ENCODE results near the gene XPNPEP2. TPM values are rescaled to one million over a fixed set of nuclear protein-coding genes. Genes with fewer than 3 reads are reported as not detected.

The XPNPEP2 gene
- total RNA-seq, 1 experiment from 2014 or later, result not detected

DNA sequence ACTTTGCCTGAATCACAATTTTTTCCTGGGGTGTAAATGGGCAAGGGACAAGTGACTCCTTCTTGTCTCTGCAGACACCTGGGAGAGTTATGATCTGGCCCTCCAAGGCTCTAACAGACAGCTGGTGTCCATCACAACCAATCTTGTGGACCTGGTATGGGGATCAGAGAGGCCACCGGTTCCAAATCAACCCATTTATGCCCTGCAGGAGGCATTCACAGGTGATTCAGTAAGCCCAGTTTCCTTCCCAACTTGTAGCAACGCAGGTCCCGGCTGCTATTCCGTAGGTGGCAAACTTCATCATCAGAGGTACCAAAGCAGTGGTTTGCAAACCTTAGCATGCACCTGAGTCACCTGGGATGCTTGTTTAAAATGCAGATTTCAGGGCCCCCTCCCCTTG is 8.8 kb downstream of the XPNPEP2 start:
- Histone ChIP-seq H3K4me2 (no peak overlapping the region), H3F3A (ENCODE audit: insufficient read depth, low read depth) (peaks cover 6% of the 10 kb centered on the region; the same call in 1 of the 2 replicates), H3K27ac (no peak overlapping the region), H3K36me3 (ENCODE audit: low read depth) (no peaks in the 10 kb centered on the region), H3K9me3 (ENCODE audit: insufficient read depth, low read depth) (no peaks in the 10 kb centered on the region), H3K4me1 (replicated peaks; ENCODE audit: insufficient read depth) (no peaks in the 10 kb centered on the region), H3K79me2 (ENCODE audit: low read depth) (no peaks in the 10 kb centered on the region), H4K20me1 (ENCODE audit: insufficient read depth) (no peaks in the 10 kb centered on the region), H3K9me2 (ENCODE audit: insufficient read depth) (no peaks in the 10 kb centered on the region), H2AFZ (no peak overlapping the region), H3K4me3 (no peak overlapping the region), H3K27me3 (ENCODE audit: insufficient read depth, low read depth) (no peaks in the 10 kb centered on the region)
- ChIA-PET CTCF (no interaction called here), POLR2A (ENCODE audit: unreplicated experiment) (no interaction called here)
- intact Hi-C loops (cut with micrococcal nuclease; ENCODE audit: unreplicated experiment), result no loop called here
- BruUV-seq (replicated peaks), result no TSS peak
- DNase-seq, result no peak
- TF ChIP-seq, protein P1, sequence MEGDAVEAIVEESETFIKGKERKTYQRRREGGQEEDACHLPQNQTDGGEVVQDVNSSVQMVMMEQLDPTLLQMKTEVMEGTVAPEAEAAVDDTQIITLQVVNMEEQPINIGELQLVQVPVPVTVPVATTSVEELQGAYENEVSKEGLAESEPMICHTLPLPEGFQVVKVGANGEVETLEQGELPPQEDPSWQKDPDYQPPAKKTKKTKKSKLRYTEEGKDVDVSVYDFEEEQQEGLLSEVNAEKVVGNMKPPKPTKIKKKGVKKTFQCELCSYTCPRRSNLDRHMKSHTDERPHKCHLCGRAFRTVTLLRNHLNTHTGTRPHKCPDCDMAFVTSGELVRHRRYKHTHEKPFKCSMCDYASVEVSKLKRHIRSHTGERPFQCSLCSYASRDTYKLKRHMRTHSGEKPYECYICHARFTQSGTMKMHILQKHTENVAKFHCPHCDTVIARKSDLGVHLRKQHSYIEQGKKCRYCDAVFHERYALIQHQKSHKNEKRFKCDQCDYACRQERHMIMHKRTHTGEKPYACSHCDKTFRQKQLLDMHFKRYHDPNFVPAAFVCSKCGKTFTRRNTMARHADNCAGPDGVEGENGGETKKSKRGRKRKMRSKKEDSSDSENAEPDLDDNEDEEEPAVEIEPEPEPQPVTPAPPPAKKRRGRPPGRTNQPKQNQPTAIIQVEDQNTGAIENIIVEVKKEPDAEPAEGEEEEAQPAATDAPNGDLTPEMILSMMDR (conservative IDR thresholded peaks at IDR 0.05), result no peak

DNA sequence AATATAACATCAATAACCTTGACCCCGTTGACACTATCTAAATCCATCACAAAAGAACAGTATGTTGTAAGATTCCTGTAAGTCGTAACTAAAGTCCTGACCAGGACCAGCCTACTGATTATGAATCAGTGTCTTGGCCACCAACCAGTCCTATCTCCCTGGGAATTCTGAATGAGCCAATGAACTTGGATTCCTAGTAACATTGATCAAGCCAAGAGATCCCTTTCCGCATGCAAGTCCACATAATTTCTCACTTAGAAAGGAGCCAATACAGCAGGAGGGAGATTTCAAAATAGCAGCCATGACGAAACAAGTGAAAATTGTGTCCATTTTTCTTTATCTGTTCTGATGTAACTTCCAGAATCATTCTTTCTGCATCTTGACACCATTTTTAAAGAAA is 9.5 kb downstream of the XPNPEP2 start:
- no peak overlapping the region for H3K4me3 ChIP-seq
- TF ChIP-seq EZH2 (IDR thresholded peaks at IDR 0.05; ENCODE audit: low read depth), result no peak
- TF ChIP-seq, protein P1 (conservative IDR thresholded peaks at IDR 0.05), result no peak
- H3K27me3 ChIP-seq (ENCODE audit: insufficient read depth, low read depth), result no peaks in the 10 kb centered on the region
- no peaks in the 10 kb centered on the region for H3K79me2 ChIP-seq (ENCODE audit: low read depth)
- H3F3A ChIP-seq (ENCODE audit: insufficient read depth, low read depth), result peaks cover 6% of the 10 kb centered on the region; the same call in 1 of the 2 replicates
- H3K27ac ChIP-seq, result no peak overlapping the region
- intact Hi-C loops (cut with micrococcal nuclease; ENCODE audit: unreplicated experiment), result no loop called here
- no peak overlapping the region for H3K4me2 ChIP-seq
- no peak for DNase-seq
- no peaks in the 10 kb centered on the region for H3K4me1 ChIP-seq (replicated peaks; ENCODE audit: insufficient read depth)
- no peaks in the 10 kb centered on the region for H3K9me3 ChIP-seq (ENCODE audit: insufficient read depth, low read depth)
- ChIA-PET POLR2A (ENCODE audit: unreplicated experiment) (no interaction called here), CTCF (no interaction called here)
- no peak overlapping the region for H2AFZ ChIP-seq
- H4K20me1 ChIP-seq (ENCODE audit: insufficient read depth), result no peaks in the 10 kb centered on the region
- H3K36me3 ChIP-seq (ENCODE audit: low read depth), result no peaks in the 10 kb centered on the region
- H3K9me2 ChIP-seq (ENCODE audit: insufficient read depth), result no peaks in the 10 kb centered on the region
- no TSS peak for BruUV-seq (replicated peaks)

DNA sequence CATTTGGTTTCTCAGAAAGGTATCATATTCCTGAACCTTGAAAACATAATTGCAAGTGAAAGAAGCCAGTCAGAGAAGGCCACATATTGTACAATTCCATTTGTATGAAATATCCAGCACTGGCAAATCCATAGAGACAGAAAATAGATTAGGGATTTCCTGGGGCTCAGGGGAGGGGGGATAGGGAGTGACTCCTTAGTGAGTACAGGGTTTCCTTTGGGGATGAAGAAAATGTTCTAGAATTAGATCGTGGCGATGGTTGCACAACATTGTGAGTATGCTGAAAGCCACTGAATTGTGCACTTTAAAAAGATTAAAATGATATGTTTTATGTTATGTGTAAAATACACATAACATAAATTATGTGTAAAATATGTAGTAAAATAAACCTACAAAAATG is 10.3 kb downstream of the XPNPEP2 start:
- Histone ChIP-seq H3K9me3 (ENCODE audit: insufficient read depth, low read depth) (no peaks in the 10 kb centered on the region), H2AFZ (no peak overlapping the region), H3K4me3 (no peak overlapping the region), H3K79me2 (ENCODE audit: low read depth) (no peaks in the 10 kb centered on the region), H3K4me1 (replicated peaks; ENCODE audit: insufficient read depth) (no peaks in the 10 kb centered on the region), H3K4me2 (no peak overlapping the region), H3K27ac (no peak overlapping the region), H3K27me3 (ENCODE audit: insufficient read depth, low read depth) (no peaks in the 10 kb centered on the region), H3K9me2 (ENCODE audit: insufficient read depth) (no peaks in the 10 kb centered on the region), H3F3A (ENCODE audit: insufficient read depth, low read depth) (peaks cover 6% of the 10 kb centered on the region; the same call in 1 of the 2 replicates), H3K36me3 (ENCODE audit: low read depth) (no peaks in the 10 kb centered on the region), H4K20me1 (ENCODE audit: insufficient read depth) (no peaks in the 10 kb centered on the region)
- ChIA-PET CTCF (no interaction called here), POLR2A (ENCODE audit: unreplicated experiment) (no interaction called here)
- DNase-seq, result no peak
- intact Hi-C loops (cut with micrococcal nuclease; ENCODE audit: unreplicated experiment), result no loop called here
- BruUV-seq (replicated peaks), result no TSS peak
- TF ChIP-seq, protein P1 (conservative IDR thresholded peaks at IDR 0.05), result no peak
- TF ChIP-seq EZH2 (IDR thresholded peaks at IDR 0.05; ENCODE audit: low read depth), result no peak
